ENCODE data around the gene PTPN21.

PTPN21 gene

DNA sequence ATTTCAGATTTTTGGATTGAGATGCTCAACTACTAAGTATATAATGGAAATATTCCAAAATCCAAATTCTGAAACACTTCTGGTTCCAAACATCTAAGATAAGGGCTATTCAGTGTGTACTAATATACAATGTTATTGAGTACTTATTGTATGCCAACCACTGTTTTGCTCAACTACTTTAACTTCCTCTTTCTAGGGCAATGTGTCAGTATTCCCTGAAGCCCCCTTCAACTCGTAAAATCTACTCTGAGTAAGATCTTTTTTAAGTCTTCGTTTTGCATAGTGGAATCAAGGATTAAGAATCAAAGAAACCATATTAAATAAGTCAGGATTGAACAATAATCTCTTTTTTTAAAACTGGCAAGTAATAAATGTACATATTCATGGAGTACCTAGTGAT lies 123.8 kb downstream of the PTPN21 start:
- Histone ChIP-seq H3K4me3 (ENCODE audit: insufficient read depth, low read depth, low read length, poor library complexity, severe bottlenecking) (no peak overlapping the region), H3K36me3 (ENCODE audit: control insufficient read depth, insufficient read depth, low read length) (no peaks in the 10 kb centered on the region), H3K27ac (ENCODE audit: insufficient read depth, low read length, poor library complexity, severe bottlenecking) (no peak overlapping the region), H3K4me1 (ENCODE audit: control insufficient read depth, insufficient read depth, low read length, poor library complexity, severe bottlenecking) (no peaks in the 10 kb centered on the region), H3K9me3 (ENCODE audit: control insufficient read depth, low read length) (no peaks in the 10 kb centered on the region), H3K27me3 (replicated peaks; ENCODE audit: control insufficient read depth, insufficient read depth, low read length, poor library complexity, severe bottlenecking) (no peaks in the 10 kb centered on the region)
- DNase-seq, result no peak

DNA sequence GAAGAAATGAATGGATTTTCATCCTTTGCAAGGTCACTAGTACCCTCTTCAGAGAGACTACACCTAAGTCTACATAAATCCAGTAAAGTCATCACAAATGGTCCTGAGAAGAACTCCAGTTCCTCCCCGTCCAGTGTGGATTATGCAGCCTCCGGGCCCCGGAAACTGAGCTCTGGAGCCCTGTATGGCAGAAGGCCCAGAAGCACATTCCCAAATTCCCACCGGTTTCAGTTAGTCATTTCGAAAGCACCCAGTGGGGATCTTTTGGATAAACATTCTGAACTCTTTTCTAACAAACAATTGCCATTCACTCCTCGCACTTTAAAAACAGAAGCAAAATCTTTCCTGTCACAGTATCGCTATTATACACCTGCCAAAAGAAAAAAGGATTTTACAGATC lies 128.5 kb downstream of the PTPN21 start:
- Histone ChIP-seq H3K36me3 (ENCODE audit: control insufficient read depth, insufficient read depth, low read length) (no peaks in the 10 kb centered on the region), H3K4me1 (ENCODE audit: control insufficient read depth, insufficient read depth, low read length, poor library complexity, severe bottlenecking) (no peaks in the 10 kb centered on the region), H3K27me3 (replicated peaks; ENCODE audit: control insufficient read depth, insufficient read depth, low read length, poor library complexity, severe bottlenecking) (no peaks in the 10 kb centered on the region), H3K9me3 (ENCODE audit: control insufficient read depth, low read length) (no peaks in the 10 kb centered on the region), H3K4me3 (ENCODE audit: insufficient read depth, low read depth, low read length, poor library complexity, severe bottlenecking) (no peak overlapping the region), H3K27ac (ENCODE audit: insufficient read depth, low read length, poor library complexity, severe bottlenecking) (no peak overlapping the region)
- no peak for DNase-seq

DNA sequence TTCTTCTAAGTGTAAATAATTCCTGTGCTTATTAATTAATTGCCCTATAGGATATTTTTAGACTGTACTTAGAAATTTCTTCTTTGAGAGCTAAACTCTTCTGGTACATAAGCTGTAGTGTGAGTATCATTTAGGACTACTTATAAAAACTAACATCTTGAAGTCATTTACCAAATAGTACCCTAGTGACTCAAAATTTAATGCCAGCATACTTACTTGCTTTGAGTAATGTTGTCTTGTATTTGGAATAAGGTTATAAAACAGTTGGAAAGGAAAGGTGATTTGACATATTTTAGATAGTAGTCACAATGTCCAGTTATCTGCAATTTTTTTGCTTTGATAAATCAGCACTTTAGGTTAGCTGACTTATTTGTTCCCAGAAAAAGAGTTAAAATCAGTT lies 130.2 kb downstream of the PTPN21 start:
- Histone ChIP-seq H3K9me3 (ENCODE audit: control insufficient read depth, low read length) (no peaks in the 10 kb centered on the region), H3K4me1 (ENCODE audit: control insufficient read depth, insufficient read depth, low read length, poor library complexity, severe bottlenecking) (no peaks in the 10 kb centered on the region), H3K36me3 (ENCODE audit: control insufficient read depth, insufficient read depth, low read length) (no peaks in the 10 kb centered on the region), H3K27me3 (replicated peaks; ENCODE audit: control insufficient read depth, insufficient read depth, low read length, poor library complexity, severe bottlenecking) (no peaks in the 10 kb centered on the region), H3K27ac (ENCODE audit: insufficient read depth, low read length, poor library complexity, severe bottlenecking) (no peak overlapping the region), H3K4me3 (ENCODE audit: insufficient read depth, low read depth, low read length, poor library complexity, severe bottlenecking) (no peak overlapping the region)
- DNase-seq, result no peak

DNA sequence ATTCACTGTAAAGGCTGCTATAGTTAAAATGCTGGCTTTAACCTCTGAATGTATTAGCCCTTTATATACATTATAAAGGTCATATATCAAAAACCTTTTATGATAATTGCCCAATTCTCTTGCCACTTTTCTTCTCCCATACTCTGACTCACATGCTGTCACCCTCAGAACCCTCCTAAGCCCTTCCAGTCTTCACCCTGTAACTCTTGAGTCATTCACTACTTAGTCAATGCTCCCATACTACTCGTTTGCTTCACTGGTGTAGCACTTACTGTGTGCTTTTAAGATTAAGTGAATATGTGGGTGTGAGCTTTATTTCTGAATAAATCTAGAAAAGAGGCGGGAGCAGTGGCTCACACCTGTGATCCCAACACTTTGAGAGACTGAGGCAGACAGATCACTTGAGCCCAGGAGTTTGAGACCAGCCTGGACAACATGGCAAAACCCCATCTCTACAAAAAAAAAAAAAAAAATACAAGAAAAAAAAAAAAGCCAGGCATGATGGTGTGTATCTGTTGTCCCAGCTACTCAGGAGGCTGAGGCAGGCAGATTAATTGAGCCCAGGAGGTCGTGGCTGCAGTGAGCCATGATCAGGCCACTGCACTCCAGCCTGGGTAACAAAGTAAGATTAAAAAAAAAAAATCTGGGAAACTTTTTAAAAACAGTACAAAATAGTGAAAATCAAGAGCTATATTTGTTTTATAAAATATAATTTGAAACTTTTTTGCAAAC lies 131.7 kb downstream of the PTPN21 start:
- no peaks in the 10 kb centered on the region for H3K4me1 ChIP-seq (ENCODE audit: control insufficient read depth, insufficient read depth, low read length, poor library complexity, severe bottlenecking)
- H3K27me3 ChIP-seq (replicated peaks; ENCODE audit: control insufficient read depth, insufficient read depth, low read length, poor library complexity, severe bottlenecking), result no peaks in the 10 kb centered on the region
- no peaks in the 10 kb centered on the region for H3K36me3 ChIP-seq (ENCODE audit: control insufficient read depth, insufficient read depth, low read length)
- H3K27ac ChIP-seq (ENCODE audit: insufficient read depth, low read length, poor library complexity, severe bottlenecking), result no peak overlapping the region
- H3K4me3 ChIP-seq (ENCODE audit: insufficient read depth, low read depth, low read length, poor library complexity, severe bottlenecking), result no peak overlapping the region
- H3K9me3 ChIP-seq (ENCODE audit: control insufficient read depth, low read length), result no peaks in the 10 kb centered on the region
- no peak for DNase-seq

DNA sequence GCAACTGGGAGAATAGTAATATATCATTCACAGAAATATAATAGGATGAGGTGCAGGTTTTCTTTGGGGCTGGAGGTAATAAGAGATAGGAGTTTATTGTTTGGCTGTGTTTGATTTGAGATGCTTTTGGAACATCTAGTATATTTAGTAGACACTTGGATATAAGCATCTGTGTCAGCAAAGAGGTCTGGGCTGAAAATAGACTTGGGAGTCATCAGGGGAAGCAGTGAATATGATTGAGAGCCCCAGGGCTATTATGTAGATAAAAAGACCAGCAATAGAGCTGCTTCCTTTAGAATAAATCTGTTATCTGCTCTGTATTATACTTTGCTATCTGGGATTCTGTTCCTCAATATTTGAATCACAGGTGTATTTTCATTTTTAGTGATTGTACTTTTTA lies 132.8 kb downstream of the PTPN21 start:
- Histone ChIP-seq H3K9me3 (ENCODE audit: control insufficient read depth, low read length) (no peaks in the 10 kb centered on the region), H3K36me3 (ENCODE audit: control insufficient read depth, insufficient read depth, low read length) (peaks cover 3% of the 10 kb centered on the region), H3K27ac (ENCODE audit: insufficient read depth, low read length, poor library complexity, severe bottlenecking) (no peak overlapping the region), H3K4me1 (ENCODE audit: control insufficient read depth, insufficient read depth, low read length, poor library complexity, severe bottlenecking) (no peaks in the 10 kb centered on the region), H3K27me3 (replicated peaks; ENCODE audit: control insufficient read depth, insufficient read depth, low read length, poor library complexity, severe bottlenecking) (no peaks in the 10 kb centered on the region), H3K4me3 (ENCODE audit: insufficient read depth, low read depth, low read length, poor library complexity, severe bottlenecking) (no peak overlapping the region)
- no peak for DNase-seq

DNA sequence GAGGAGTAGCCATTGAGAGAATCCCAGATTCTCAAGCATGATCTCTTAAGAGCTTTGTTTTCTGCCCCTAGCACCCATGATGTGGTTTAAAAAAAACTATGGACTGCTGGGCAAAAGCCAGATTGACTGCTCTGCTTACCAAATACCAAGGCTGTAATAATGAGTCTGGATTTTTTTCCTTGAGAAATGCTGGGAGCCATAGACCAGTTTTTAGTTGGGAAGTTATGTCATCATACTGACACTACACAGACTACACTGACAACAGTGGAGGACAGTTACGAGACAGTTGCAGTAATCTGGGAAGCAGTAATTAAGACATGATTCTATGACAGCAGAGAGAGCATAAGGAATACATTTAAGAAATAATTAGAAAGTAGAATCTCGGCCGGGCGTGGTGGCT lies 133.5 kb downstream of the PTPN21 start:
- DNase-seq, result no peak
- H3K27me3 ChIP-seq (replicated peaks; ENCODE audit: control insufficient read depth, insufficient read depth, low read length, poor library complexity, severe bottlenecking), result no peaks in the 10 kb centered on the region
- H3K9me3 ChIP-seq (ENCODE audit: control insufficient read depth, low read length), result no peaks in the 10 kb centered on the region
- H3K4me3 ChIP-seq (ENCODE audit: insufficient read depth, low read depth, low read length, poor library complexity, severe bottlenecking), result no peak overlapping the region
- no peaks in the 10 kb centered on the region for H3K4me1 ChIP-seq (ENCODE audit: control insufficient read depth, insufficient read depth, low read length, poor library complexity, severe bottlenecking)
- H3K36me3 ChIP-seq (ENCODE audit: control insufficient read depth, insufficient read depth, low read length), result peaks cover 3% of the 10 kb centered on the region
- no peak overlapping the region for H3K27ac ChIP-seq (ENCODE audit: insufficient read depth, low read length, poor library complexity, severe bottlenecking)

DNA sequence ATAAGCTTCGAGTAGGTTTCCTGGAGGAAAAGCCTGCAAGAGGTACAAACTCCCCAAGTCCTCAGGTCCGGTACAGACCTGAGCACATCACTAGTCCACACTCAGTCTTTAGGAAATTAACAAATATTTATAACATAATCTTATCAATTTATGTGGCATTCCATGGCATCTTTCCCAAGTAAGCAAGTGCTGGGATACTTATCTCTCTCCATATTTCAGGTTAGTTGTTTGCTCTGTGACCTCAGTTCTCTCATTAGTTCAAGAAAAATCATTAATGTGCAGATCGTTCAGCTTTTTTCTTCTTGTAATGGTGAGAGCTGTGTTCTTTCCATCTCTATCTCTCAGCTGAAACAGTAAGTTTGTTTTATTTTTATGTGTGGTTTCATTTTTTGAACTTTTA lies 134.6 kb downstream of the PTPN21 start:
- Histone ChIP-seq H3K36me3 (ENCODE audit: control insufficient read depth, insufficient read depth, low read length) (peaks cover 3% of the 10 kb centered on the region), H3K4me1 (ENCODE audit: control insufficient read depth, insufficient read depth, low read length, poor library complexity, severe bottlenecking) (no peaks in the 10 kb centered on the region), H3K27ac (ENCODE audit: insufficient read depth, low read length, poor library complexity, severe bottlenecking) (no peak overlapping the region), H3K27me3 (replicated peaks; ENCODE audit: control insufficient read depth, insufficient read depth, low read length, poor library complexity, severe bottlenecking) (no peaks in the 10 kb centered on the region), H3K4me3 (ENCODE audit: insufficient read depth, low read depth, low read length, poor library complexity, severe bottlenecking) (no peak overlapping the region), H3K9me3 (ENCODE audit: control insufficient read depth, low read length) (no peaks in the 10 kb centered on the region)
- no peak for DNase-seq

DNA sequence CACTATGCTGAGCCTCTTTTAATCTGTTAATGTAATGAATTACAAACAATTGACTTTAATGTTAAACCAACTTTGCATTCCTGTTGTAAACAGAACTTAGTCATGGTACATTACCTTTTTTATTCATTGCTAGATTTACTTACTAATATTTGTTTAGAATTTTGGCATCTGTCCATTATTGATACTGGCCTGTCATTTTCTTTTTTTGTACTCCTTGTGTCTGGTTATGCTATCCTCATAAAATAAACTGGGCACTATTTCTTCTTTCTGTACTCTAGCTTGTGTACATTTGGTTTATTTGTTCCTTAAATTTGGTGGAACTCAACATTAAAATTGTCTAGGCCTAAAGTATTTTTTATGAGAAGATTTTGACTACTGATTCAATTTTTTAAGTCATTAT lies 137.2 kb downstream of the PTPN21 start:
- Histone ChIP-seq H3K27me3 (replicated peaks; ENCODE audit: control insufficient read depth, insufficient read depth, low read length, poor library complexity, severe bottlenecking) (no peaks in the 10 kb centered on the region), H3K4me3 (ENCODE audit: insufficient read depth, low read depth, low read length, poor library complexity, severe bottlenecking) (no peak overlapping the region), H3K9me3 (ENCODE audit: control insufficient read depth, low read length) (no peaks in the 10 kb centered on the region), H3K36me3 (ENCODE audit: control insufficient read depth, insufficient read depth, low read length) (peaks cover 3% of the 10 kb centered on the region), H3K4me1 (ENCODE audit: control insufficient read depth, insufficient read depth, low read length, poor library complexity, severe bottlenecking) (no peaks in the 10 kb centered on the region), H3K27ac (ENCODE audit: insufficient read depth, low read length, poor library complexity, severe bottlenecking) (no peak overlapping the region)
- no peak for DNase-seq
